Omental fat pad (tissue), 4 donors: Measurements from ENCODE around the gene FXYD5. TPM values are rescaled to one million over a fixed set of nuclear protein-coding genes. Genes with fewer than 3 reads are reported as not detected.

Experiments used
- ATAC-seq: fragments of 150-250 bp; one replicate; pipeline ENCODE4 v1.9.1; 2016; ENCODE audit warnings: mild to moderate bottlenecking, moderate library complexity; ENCODE audit not compliant: low FRiP score
- DNase-seq: peaks from one replicate; pipeline ENCODE4 v3.0.0-alpha.2; 2019; ENCODE audit warnings: low spot score
- CTCF ChIP-seq, 3 donors: fragments of 450-650 bp; IDR thresholded peaks; one replicate each; pipeline ENCODE4 v1.5.1; 2016 to 2017; ENCODE audit warnings: antibody characterized with exemption in 3 of 3, mild to moderate bottlenecking in 3 of 3, moderate library complexity in 2 of 3
- small RNA-seq: library from RNA; depleted of rRNA; stranded (forward); fragments of <200 nt; gene quantifications from one replicate; pipeline ENCODE3, GENCODE V24; 2016
- total RNA-seq, 4 donors: library from RNA; depleted of rRNA; stranded (reverse); fragments of >200 nt; gene quantifications; one replicate each; pipeline ENCODE4 v1.1.0, GENCODE V29; 2016

The FXYD5 gene
- total RNA-seq, 4 donors from 2014 or later: 68.9 to 129 (median 88.8) TPM

GRCh38 chr19:35219008-35219407, 64.5 kb downstream of the FXYD5 start:
- ATAC-seq: no peak
- no peak for DNase-seq
- TF ChIP-seq CTCF (IDR thresholded peaks at IDR 0.05): no peak

Small RNA genes lying within 50 kb of the gene (small RNA-seq; reads per million reads assigned to genes)
- gene AC020907.2: not detected

Other genes starting within 250 kb of the FXYD5 start
- gene ZNF30, start 227.8 kb upstream of the FXYD5 start, total RNA-seq: 1 to 10 TPM in 2 of 4 donors, under 1 TPM in 2; 0.93 to 3.9 (median 1.5) TPM
- gene ZNF792, start 190.5 kb upstream of the FXYD5 start, total RNA-seq: 10 to 100 TPM in 2 of 4 donors, 1 to 10 TPM in 2; 3.7 to 29.3 (median 8.7) TPM
- gene GRAMD1A, start 154.4 kb upstream of the FXYD5 start, total RNA-seq: 10 to 100 TPM; 34.7 to 70.7 (median 43.3) TPM
- gene SCN1B, start 124.3 kb upstream of the FXYD5 start, total RNA-seq: 10 to 100 TPM in 3 of 4 donors, 1 to 10 TPM in 1; 8.0 to 23.2 (median 11.8) TPM
- gene HPN, start 113.0 kb upstream of the FXYD5 start, total RNA-seq: 1 to 10 TPM in 3 of 4 donors, under 1 TPM in 1; 0.95 to 1.4 (median 1.2) TPM
- gene FXYD3, start 38.9 kb upstream of the FXYD5 start, total RNA-seq: 1 to 10 TPM in 1 of 4 donors, under 1 TPM in 1, not detected in 2; 0.38 to 2.6 TPM
- gene LGI4, start 19.7 kb upstream of the FXYD5 start, total RNA-seq: 10 to 100 TPM in 1 of 4 donors, 1 to 10 TPM in 3; 6.2 to 31.1 (median 8.3) TPM
- 10 to 100 TPM; 20.5 to 32.2 (median 25.7) TPM for gene FXYD1, start 15.9 kb upstream of the FXYD5 start, total RNA-seq
- not detected for gene FXYD7, start 11.5 kb upstream of the FXYD5 start, total RNA-seq
- not detected for gene FAM187B, start 74.0 kb downstream of the FXYD5 start, total RNA-seq
- gene LSR, start 94.3 kb downstream of the FXYD5 start, total RNA-seq: 10 to 100 TPM; 10.4 to 30.9 (median 17.9) TPM
- 100 to 1,000 TPM in 2 of 4 donors, 10 to 100 TPM in 2; 67.0 to 106 (median 92.0) TPM for gene USF2, start 114.2 kb downstream of the FXYD5 start, total RNA-seq
- gene HAMP, start 127.8 kb downstream of the FXYD5 start, total RNA-seq: 1 to 10 TPM in 1 of 4 donors, not detected in 3; 1.3 TPM
- gene MAG, start 137.4 kb downstream of the FXYD5 start, total RNA-seq: not detected
- 1 to 10 TPM; 1.3 to 5.8 (median 2.7) TPM for gene CD22, start 174.5 kb downstream of the FXYD5 start, total RNA-seq
- gene FFAR1, start 193.2 kb downstream of the FXYD5 start, total RNA-seq: not detected
- gene FFAR3, start 203.7 kb downstream of the FXYD5 start, total RNA-seq: 1 to 10 TPM in 3 of 4 donors, under 1 TPM in 1; 0.95 to 5.5 (median 2.2) TPM
- under 1 TPM in 2 of 4 donors, not detected in 2; 0.37 to 0.79 TPM for gene GPR42, start 216.3 kb downstream of the FXYD5 start, total RNA-seq